NOMO-1 treated with DMSO at 0.1 percent for 48 hours (cell line): Measurements from ENCODE around the gene NUDT14.

ENCODE experiments used
- DNase-seq: peaks from one replicate; lab custom pipeline; 2025; ENCODE audit not compliant: unreplicated experiment; lab: John Stamatoyannopoulos, UW

NUDT14 gene

DNA sequence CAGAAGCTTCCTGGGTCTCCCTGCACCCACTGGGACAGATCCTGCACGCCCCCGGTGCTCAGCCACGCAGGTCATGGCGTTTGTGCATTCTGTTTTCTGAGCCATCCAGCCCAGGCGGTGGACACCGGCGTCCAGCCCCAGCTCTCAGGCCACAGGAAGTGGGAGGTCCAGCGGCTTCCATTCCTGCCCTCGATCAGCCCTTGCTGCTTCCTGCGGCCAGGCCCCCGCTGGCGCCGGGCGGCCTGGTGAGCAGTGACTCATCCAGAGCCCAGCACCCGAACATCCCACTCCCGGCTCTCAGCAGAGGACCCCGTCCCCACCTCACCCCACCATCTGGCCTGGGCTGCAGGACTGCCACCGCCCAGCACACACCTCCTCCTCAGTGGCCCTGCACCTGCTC lies 18.0 kb upstream of the NUDT14 start:
- no peak for DNase-seq

- no peak for DNase-seq
Observed at GRCh38 chr14:105198588-105198987, 17.5 kb upstream of the NUDT14 start.

DNA sequence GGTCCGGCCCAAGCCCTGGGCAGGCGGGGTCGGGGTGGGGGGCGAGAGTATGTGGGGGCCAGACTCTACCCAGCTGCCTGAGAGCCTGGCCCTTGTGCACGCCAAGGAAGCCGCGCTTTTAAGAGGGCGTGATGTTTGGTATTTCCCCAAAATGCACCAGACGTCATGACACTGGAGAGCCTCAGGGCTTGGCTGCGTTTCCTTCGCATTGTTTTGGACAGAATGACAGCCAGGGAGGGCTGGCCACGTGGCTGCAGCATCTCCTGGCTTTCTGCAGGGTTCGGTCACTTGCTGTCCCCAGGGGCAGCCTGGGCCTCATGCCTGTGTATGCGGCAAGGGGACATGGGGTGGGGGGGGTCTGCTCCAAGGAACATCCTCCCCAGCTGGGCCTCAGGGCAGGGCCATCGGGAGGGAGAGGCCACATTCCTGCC lies 16.1 kb upstream of the NUDT14 start:
- DNase-seq, result peak; percentile 17

- DNase-seq, result no peak
Observed at GRCh38 chr14:105196265-105196960, 15.3 kb upstream of the NUDT14 start.

DNA sequence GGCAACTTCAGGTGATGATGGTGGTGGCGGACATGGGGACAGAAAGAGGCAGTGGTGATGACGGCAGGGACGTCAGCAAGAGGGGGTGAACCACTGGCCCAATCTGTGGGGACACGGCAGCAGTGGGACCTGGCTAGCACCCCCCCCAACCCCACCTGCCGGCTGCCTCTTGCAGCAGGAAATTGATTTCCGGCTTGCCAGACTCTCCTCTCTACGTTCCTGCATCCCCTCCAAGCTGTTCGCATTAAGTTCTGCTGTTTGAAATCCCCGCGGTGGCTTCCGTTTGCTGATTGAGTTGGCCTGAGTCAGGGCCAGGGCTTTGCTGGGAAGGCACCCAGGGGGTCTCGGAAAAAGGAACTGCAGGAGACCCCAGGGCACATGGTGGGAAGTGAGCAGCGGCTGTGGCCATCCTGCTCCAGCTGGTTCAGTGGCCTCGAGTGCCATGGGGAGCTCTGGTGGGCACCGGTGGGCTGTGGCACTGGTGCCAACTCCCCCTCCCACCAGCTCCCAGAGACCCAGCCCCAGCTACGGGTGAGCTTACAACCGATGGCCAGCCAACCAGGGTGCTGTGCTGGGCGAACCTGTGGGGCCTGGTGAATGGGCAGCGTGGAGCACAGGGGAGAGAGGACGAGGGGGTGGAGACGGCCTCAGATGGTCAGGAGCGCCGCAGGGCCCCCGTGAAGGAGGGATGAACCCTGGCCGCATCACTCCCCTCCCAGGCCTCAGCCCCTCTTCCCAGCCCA lies 14.6 kb upstream of the NUDT14 start:
- no peak for DNase-seq

- no peak for DNase-seq
Observed at GRCh38 chr14:105195051-105195450, 13.9 kb upstream of the NUDT14 start.

- no peak for DNase-seq
Observed at GRCh38 chr14:105193916-105194782, 13.0 kb upstream of the NUDT14 start.

DNA sequence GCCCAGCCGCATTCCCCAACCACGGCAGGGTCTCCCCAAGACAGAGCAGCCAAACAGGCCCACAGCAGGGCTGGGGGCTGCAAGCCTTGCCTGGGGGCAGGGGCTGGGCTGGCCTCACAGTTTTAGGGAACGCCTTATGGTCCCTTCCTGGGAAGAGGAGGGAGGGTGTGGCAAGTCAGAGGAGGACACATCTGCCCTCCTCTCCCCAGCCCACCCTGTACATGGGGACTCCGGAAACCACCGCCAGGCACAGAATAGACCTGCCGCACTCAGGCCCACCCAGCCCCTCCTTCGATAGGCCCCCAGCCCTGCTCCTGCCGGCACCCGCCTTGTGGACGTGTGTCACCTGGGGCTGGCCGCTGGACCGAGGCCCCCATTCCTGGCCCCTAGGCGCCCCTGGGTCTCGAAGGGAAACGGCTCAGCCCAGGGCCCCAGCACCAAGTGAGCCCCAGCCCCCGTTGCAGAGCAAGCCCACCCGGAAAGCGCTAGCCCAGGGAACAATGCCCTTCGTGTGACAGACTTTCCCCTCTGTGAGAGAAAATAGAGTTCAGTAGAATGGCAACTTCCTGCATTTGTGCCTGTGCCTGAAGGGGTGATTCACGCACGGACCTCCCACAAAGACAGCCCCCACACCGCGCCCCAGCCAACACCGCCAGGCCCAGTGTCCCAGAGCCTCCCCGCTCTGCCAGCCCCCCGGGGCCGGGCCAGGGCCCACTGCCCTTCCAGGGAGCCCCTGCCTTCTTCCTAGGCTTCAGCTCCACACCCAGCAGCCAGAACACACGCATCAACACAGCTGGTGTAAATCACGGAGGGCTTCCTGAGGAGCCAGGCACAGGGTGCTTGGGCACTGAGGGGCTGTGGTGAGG lies 12.0 kb upstream of the NUDT14 start:
- DNase-seq, result peak; percentile 52

- no peak for DNase-seq
Observed at GRCh38 chr14:105187935-105188524, 6.9 kb upstream of the NUDT14 start.

DNA sequence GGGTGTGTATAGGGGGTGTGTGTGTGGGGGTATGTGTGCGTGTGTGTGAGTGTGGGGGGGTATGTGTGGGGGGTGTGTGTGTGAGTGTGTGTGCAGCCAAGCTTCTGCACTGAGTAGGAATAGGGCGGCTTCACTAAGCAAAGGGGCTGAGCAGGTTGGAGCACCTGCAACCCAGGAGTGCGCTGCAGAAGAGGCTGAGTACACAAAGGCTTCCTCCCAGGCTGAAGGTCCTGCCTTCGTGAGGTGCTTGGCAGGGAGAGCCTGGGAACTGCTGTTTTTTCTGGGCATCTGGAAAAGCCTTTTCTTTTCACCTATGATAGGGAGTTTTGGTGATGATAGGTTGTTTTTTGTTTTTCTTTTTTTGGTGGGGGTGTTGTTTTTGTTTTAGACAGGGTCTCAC lies 6.0 kb upstream of the NUDT14 start:
- no peak for DNase-seq

GRCh38 chr14:105185973-105186372 lies 4.9 kb upstream of the NUDT14 start:
- DNase-seq, result no peak

- no peak for DNase-seq
Observed at GRCh38 chr14:105185001-105185400, 3.9 kb upstream of the NUDT14 start.

- DNase-seq, result no peak
Observed at GRCh38 chr14:105184461-105184860, 3.3 kb upstream of the NUDT14 start.

DNA sequence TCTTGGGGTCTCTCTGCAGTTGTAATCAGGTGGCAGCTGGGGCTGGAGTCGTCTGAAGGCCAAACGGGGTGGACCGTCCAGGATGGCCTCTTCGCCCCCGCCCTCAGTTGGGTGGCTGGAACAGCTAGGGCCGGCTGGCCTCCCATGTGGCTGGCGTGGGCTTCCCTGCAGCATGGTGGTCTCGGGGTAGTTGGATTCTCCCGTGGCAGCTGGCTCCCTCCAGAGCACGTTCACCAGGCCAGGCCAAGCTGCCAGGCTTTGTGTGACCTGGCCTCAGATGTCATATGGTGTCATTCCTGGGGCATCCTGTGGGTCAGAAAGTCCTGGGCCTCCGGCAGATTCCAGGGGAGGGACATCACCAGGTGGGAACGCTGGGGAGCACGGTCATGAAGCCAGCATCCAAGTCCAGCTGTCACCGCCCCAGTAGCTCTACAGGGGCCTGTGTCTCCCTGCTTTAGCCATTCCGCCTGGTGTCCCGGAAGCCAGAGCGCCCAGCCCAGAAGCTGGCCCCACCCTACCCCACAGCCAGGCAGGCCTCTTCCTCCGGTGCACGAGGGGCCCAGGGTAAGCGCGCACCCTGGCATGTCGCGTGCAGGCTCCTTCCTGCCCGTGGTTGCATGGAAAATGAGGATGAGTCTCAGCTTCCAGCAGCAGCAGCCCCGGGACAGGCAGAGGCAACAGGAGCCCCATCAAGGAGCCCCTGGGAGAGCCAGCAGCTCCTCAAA lies 1.3 kb upstream of the NUDT14 start:
- no peak for DNase-seq

DNA sequence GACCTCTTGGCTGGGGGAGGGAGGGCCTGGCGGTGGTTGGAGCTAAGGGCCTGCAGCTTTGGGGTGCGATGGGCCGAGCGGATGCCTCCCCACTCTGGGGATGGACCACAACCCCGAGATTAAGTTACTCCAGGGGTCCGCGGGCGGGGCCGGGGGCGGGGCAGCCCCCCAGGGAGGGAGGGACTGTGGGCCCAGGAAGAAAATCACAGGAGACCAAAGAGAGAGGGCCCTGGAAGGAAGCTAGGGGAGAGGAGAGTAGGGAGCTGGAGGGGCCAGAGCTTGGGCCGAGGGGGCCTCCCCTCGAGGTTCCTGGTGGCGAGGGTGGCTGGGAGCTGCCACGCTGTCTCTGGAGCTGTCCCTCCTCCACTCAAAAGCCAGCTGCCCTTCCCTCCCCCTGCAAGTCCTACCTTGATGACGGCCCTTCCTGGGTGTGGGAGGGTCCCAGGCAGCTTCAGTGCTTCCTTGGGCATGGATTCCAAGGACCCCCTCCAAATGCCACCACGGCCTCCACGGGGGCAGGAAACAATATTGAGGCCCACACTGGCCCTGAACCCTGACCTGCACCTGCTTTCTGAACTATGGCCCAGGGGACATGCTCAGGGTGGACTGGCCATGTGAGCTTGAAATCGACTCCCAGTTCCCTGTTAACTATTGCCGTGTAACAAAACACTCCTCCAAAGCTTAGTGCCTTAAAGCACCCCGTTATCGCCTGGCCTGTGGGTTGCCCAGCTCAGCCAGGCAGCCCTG lies 610 bp upstream of the NUDT14 start:
- DNase-seq, result no peak

DNA sequence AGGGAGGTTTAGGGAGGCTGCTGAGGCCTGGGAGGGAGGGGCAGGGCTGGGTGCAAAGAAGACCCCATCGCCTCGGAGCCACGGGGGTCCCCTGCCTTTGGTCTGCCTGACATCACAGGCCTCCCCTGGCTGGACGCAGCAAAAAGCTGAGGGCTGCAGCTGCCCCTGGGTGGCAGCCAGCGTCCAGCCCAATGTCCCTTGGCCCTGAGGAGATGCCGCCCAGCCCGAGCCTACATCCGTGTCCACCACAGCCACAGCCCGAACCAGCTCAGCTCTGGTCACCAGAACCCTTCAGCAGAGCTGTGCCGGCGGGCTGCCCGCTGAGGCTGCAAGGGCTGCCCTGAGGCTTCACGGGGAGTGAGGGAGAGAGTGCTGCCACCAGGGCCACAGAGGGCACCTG lies 1.9 kb downstream of the NUDT14 start:
- DNase-seq, result no peak

DNA sequence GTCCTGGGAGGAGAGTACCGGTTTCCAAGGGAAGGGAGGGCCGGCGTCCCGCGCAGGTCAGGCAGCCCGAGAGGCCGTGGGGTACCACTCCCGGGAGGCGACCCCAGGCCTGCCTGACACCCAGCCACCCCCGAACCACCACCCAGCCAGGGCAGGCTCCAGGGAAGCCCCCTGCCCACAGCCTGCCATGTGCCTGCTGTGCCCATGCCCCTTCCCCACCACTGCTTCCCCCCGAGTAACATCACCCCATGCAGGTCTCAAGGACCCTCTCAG lies 2.3 kb downstream of the NUDT14 start:
- no peak for DNase-seq

DNA sequence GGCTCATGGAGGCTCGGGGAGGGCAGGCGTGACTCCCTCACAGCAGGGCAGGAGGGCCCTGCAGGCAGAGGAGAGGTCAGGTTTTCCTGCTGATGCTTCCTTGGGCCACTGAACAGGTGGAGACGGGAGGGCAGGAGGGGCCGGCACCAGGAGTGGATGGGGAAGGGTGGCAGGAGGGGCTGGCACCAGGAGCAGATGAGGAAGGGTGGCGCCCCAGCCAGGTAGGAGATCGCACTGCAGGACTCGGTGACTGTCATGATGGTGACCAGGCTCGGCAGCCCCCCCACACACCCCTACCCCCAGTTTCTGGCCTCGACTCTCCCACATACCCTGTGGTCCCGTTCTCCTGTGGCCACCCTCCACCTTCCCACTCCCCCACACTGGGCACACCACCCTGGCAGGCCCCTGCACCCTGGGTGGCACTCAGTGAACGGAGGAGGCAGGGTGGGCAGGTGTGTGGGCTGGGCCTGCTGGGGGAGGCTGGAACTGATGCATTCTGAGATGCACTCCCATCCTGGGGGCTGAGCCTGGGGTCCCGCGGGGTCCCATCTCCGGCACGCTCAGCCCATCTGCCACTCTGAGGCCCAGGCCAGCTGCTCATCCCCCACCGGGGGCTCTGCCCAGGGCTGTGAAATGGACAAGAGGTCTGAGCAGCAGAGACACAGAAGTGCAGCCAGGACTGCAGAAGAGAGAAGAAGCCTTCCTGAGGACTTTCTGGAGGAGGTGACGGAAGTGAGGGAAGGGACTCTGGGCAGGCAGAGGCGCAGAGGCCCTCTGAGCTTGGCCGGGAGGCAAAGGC lies 2.8 kb downstream of the NUDT14 start:
- no peak for DNase-seq

GRCh38 chr14:105177082-105177481 lies 4.0 kb downstream of the NUDT14 start:
- no peak for DNase-seq
